Measurements from ENCODE around the gene DENND4B.
"Not testable (repeated sequence)": the region's sequence is repeated elsewhere in the genome, so short reads cannot be mapped to it uniquely, and the experiment has no call there.

The DENND4B gene

DNA sequence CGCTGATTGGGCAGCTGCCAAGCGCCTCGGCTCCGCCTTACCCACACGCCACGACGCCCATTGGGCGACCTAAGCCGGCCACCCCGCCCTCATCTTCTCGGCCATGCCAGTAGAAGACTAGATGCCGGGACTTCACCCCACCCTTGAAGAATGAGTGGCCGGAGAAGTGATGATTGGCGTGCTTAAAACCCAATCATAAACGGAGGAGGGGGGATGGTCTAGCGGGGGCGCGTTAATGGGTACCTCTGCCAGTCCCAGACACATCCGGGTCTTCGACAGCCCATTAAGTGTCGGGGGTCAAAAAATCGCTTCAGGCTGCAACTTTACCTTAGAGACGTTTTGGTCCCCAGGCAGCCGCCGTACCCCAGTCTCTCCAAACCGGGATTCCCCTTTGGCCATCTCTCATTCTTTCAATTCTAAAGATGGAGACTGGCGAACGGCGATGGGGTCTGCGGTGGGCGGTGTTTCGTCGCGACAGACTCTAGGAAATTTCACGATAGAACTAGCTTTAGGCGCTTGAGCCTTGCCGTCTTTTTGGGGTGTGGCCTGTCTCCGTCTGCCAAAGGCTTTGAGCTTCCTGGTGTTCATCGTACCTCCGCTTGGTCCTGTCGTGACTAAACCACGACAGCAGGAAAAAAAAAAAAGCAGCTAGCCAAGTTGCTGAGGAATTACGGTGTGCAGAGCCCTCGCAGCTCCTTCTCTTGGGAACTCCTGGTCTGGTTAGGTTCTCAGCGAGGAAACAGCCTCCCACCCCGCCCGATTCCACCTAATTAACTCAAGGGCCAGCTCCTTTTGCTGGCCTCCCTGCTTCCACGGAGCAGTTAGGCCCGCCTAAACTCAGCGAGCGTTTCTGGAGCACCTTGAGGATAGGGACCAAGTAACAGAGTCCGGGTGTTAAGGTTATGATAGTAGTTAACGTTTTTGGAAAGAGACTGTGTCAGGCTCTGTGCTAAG is 23.3 kb downstream of the DENND4B start, which contains the start of gene GATAD2B:
GATAD2B (minus strand) TSS at position 1 of the 954 bp plus-strand sequence. CDS start 94,625 bp downstream, outside the sequence.
- FAIRE-seq: peak; percentile 78

DNA sequence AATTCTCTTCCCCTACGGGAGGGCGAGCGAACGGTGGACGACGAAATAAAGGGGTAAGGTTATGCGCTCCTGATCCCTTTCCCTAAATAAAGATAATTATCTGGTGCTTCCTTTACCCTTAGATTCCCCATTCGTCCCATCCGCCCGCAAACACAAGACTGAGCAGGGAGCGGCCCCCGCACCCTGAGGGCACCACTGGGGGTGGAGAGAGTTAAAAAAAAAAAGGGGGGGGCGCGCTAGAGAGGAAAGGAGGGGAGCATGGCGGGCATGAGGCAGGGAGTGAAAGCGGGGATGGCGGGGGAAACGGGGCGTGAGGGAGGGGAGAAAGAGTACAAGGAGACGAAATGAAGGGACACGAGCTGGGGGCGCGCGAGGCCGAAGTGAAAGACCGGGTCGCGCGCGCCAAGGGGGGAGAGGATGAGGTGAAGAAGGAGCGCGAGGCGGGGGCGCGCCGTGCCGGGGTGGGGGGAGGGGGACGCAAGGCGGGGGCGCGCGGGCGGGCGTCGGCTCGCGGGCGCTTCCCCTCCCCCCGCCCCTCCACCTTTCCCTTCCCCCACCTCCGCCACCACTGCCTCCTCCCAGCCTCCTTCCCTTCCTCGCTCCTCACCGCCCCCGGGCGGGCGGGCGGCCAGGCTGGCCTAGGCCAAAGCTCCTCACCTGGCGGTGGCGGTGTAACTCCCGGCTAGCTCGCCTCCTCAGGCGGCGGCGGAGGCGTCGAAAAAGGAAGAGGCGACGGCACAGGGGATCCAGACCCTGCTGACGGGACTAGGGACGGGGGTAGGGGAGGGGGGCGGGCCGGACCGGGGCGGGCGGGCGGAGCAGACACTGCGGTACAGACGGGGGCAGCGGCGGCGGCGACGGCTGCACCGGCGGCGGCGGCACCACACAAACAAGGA is 24.2 kb downstream of the DENND4B start:
- FAIRE-seq: no peak

DNA sequence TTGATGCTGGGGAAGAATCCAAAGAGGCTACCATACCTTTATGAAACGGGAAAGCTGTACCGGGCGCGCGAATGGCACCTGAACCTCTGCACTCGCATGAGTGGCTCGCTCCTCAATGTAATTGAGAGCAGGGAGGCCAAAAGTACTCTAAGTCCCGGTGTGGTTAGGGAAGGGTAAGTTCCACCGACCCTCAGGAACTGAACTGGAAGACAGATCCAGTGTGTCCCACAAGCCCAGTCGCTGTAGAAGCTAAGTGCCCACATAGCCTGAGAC is 24.8 kb downstream of the DENND4B start:
- no peak for FAIRE-seq

DNA sequence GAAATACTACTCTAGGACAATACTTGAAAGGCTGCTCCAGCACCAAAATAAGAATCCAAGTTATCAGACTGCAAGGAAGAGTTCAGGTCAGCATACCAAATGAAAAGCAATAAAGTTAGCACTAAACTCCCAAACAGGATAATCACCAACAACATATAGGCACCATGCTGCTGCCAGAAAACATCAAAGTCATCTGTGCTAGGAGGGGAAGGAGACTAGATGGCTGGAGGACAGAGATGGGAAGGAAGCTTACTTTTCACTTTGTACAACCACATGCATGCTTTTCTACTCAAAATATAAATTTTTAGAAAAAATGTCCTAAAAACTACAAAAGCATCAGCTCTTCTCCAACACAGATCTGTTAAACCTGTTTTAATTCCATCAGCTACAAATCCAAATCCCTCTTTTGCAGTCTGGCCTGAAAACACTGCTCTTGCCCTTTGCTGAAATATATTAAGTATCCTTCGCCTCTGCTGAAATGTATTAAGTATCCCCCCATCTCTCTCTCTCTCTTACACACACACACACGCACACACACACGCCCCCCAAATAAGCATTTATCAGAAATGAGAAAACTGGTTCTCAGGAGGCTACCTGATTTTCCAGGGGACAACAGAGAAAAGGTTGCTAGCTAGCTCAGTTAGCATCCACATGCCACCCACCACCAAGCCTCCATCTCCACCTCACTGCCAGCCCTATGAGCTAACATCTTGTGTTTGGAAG is 25.3 kb downstream of the DENND4B start:
- no peak for FAIRE-seq

DNA sequence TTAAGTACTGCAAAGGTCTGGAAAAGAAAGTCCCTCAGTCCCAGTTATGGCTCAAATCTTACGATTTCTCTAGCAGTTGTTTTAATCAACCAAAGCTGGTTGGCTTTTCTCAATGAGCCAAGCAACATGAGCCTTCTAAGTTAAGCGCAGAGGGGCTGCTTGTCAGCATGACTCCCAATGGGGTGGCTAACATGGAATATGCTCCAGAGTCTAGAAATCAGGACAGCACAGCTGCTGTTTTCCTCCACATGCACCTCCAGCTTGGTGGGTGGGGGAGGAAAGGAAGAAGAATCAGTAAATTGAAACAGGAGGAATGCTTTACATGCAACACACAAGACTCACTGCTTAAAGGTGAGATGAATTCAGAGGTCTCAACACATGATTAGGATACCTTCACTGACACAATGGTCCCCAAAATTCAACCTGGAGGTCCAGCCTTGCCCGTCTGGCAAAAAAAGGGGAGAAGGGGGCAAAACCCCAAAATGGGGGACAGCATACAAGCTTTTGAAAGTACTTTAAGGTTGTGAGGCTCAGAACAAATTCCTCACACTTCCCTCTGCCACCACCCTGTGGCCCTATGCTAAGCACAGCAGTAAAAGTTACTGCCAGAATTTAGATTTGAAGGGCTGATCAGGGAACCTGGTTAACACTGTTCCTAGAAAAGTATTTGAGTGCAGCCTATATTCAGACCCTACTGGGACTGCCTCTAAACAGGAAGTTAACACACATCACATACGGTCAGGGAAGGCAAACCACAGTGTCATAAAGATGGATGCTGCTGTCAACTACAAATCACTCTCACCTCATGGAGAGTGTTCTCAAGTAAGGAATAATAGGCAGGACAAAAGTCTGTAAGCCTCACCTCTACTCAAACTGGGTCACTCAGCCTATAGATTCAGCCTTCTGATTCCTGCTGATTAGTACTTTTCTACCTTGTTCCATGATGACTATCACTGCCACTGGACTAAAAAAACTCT is 26.4 kb downstream of the DENND4B start:
- FAIRE-seq: no peak

DNA sequence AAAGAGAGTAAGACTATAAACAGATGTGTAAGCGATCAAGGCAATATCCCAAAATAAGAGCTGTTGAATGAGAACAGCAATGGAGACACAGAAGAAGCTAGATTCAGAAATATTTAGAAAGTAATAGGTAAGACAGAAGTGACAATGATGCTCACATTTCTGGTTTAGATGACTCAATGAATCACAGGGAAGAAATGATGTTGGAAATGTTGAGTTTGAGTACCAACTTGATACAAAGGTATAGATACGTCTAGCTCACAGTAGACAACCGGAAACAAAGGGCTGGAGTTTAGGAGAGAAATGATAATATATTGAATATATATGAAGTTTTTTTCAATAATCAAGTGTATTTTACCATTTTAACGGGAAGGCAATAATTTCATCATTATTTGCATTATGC is 30.2 kb downstream of the DENND4B start:
- no peak for FAIRE-seq

DNA sequence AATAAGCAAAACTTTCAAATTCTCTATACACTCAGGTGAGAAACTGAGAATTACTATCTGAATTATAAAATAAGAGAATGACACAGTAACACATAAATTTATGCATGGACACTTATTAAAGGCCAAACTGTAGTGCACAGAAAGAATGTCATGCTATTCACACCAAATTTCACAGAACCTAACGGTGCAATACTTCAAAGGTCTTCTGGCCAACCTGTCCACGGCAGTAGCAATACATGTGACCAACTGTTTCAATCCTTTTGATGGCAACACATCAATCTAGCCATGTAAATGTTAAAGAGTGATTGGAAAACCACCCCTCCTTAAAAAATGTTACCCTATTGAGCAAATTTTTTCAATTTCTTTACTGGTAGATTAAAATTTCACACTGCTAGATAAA is 34.2 kb downstream of the DENND4B start:
- FAIRE-seq: no peak

DNA sequence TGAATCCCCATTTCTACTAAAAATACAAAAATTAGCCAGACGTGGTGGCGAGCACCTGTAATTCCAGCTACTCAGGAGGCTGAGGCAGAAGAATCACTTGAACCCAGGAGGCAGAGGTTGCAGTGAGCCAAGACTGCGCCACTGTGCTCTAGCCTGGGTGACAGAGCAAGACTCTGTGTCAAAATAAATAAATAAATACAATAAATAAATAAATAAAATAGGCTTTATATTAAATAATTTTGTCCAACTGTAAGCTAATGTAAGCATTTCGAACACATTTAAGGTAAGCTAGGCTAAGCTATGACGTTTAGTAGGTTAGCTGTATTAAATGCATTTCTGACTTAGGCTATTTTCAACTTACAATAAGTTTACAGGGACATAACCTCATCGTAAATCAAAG is 36.0 kb downstream of the DENND4B start:
- FAIRE-seq: not testable (repeated sequence)

DNA sequence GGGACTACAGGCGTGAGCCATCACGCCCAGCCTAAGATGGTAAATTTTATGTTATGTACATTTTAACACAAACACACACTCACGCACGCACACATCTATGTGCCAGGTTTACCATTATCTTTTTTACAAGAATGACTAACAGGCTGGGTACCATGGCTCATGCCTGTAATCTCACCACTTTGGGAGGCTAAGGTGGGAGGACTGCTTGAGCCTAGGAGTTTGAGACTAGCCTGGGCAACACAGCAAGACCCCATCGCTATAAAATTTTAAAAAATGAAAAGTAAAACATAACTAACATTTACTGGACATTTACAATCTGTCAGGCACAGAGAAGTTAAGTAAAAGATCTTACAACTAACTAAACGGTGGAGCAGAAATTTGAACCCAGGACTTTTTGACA is 38.4 kb downstream of the DENND4B start:
- FAIRE-seq: no peak

DNA sequence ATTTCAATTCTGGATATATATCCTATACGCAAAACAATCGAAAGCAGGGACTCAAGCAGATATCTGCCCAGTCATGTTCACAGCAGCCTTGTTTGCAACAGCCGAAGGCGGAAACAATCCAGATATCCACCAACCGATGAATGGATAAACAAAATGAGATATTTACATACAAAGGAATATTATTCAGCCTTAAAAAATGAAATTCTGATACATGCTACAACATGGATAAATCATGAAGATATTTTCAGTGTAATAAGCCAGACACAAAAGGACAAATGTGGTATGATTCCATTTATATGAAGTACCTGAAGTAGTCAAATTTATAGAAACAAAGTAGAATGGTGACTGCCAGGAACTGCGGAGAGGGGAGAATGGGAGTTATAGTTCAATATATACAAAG is 39.4 kb downstream of the DENND4B start:
- FAIRE-seq: no peak

DNA sequence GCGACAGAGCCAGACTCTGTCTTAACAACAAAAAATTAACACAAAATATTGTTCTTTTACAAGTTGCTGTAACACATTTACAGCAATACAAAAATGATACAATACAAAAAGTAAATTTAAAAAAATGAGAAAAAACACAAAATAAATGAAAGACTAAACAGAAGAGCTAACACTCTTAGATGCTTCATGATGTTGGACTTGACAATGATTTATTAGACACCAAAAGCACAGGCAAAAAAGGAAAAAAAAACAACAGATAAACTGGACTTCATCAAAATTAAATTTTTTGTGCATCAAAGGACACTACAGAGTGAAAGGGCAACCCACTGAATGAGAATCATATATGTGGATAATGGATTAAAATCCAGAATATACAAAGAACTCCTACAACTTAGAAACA is 40.1 kb downstream of the DENND4B start:
- FAIRE-seq: no peak

DNA sequence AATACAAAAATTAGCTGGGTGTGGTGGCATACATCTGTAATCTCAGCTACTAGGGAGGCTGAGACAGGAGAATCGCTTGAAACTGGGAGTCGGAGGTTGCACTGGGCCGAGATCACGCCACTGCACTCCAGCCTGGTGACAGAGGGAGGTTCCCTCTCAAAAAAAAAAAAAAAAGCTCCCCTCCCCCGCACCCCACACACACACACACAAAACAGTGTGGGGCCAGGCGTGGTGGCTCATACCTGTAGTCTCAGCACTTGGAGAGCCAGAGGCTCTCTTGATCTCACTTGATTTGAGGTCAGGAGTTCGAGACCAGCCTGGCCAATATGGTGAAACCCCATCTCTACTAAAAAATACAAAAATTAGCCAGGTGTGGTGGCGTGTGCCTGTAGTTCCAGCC is 40.6 kb downstream of the DENND4B start:
- FAIRE-seq: not testable (repeated sequence)

DNA sequence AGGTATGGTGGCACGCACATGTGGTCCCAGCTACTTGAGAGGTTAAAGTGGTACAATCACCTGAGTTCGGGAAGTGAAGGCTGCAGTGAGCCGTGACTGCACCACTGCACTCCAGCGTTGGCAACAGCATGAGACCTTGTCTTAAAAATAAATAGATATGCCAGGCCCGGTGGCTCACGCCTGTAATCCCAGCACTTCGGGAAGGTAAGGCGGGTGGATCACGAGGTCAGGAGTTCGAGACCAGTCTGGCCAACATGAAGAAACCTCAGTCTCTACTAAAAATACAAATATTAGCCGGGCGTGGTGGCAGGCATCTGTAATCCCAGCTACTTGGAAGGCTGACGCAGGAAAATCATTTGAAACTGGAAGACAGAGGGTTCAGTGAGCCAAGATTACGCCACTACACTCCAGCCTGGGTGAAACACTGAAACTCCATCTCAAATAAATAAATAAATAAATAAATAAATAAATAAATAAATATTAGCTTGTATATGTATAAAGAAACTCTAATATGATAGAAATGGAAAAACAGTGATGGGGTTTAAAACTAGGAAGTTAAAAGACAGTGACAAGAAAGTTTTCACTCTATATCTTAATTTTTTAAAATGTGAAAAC is 42.6 kb downstream of the DENND4B start:
- FAIRE-seq: no peak

DNA sequence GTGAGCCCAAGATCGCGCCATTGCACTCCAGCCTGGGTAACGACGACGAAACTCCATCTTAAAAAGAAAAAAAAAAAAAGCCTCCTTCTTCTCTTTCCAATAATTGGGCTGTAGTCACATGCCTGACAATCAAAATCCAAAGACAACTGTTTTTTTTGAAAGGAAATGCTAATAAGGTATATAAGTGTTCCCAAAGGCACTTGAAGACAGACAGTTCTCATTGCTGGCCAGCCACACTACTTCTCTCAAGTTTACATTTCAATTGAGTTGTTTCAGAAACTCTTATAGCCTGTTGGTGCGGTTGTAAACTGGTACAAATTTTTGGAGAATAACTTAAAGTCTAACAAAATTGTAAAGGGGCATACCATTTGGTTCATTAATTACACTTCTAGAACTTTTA is 47.0 kb downstream of the DENND4B start:
- no peak for FAIRE-seq

DNA sequence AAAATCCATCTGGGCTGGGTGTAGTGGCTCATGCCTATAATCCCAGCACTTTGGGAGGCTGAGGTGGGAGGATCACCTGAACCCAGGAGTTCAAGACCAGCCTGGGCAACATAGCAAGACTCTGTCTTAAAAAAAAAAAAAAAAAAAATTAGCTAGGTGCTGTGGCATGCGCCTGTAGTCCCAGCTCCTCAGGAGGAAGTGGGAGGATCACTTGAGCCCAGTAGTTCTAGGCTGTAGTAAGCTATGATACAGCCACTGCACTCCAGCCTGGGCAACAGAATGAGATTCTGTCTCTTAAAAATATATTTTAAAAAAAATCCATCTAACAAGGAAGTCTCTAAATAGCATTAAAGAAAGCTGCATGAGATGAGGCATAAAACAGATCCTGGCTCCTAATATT is 50.7 kb downstream of the DENND4B start:
- not testable (repeated sequence) for FAIRE-seq

DNA sequence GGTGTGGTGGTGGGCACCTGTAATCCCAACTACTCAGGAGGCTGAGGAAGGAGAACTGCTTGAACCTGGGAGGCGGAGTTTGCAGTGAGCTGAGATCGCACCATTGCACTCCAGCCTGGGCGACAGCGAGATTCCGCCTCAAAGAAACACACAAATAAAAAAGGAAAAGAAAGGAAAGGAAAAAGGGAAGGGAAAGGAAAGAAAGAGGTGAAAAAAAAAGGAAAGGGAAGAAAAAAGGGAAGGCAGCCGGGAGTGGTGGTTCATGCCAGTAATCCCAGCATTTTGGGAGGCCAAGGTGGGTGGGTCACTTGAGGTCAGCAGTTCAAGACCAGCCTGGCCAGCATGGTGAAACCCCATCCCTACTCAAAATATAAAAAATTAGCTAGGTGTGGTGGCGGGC is 55.5 kb downstream of the DENND4B start:
- FAIRE-seq: not testable (repeated sequence)

DNA sequence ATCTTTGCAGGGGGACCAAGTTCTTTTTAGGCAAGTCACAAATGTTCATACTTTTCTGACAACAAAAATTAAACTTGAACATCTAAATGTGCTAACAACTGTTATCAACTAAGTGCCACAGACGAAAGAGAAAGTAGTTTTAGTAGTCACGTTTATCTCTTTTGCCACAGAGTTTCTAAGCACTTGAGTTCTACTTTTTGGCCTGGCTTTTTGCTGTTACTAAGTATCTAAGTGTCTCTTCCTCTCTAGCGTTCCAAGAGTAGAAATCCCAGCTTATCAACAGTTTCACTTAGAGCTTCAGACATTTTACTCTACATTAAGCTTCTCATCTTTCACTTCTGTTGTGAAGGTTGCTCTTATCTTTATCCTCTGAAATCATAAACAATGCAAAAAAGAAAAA is 58.0 kb downstream of the DENND4B start:
- FAIRE-seq: no peak

DNA sequence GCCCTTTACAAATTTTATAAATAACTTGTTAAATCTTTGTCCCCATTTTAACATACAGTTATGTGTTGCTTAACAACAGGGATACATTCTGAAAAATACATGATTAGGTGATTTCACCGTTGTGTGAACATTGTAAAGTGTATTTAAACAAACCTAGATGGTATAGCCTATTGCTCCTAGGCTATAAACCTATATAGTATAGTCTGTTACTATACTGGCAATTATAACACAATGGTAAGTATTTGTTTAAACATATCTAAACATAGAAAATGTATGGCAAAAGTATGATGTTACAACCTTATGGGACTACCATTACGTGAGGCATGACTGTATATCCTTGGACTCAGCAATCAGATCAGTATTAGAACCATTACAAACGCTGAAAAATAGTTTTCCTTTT is 60.4 kb downstream of the DENND4B start:
- FAIRE-seq: no peak

DNA sequence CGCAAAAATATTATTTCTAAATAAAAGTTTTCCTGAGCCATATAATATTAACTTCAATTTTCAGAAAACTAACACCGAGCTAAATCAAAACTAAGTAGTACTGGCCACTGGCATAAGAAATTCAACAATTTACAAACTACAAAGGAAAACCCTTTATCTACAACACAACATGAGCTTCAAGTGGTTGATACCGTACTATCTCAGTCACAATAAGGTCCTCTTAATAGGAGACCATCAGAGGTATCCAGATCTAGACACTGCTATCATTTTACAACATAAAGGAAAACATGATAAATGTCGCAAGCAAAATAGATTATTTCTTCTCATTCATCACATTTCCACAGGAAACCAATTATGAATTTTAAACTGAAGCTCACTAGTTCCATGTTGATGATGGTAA is 63.3 kb downstream of the DENND4B start:
- no peak for FAIRE-seq

DNA sequence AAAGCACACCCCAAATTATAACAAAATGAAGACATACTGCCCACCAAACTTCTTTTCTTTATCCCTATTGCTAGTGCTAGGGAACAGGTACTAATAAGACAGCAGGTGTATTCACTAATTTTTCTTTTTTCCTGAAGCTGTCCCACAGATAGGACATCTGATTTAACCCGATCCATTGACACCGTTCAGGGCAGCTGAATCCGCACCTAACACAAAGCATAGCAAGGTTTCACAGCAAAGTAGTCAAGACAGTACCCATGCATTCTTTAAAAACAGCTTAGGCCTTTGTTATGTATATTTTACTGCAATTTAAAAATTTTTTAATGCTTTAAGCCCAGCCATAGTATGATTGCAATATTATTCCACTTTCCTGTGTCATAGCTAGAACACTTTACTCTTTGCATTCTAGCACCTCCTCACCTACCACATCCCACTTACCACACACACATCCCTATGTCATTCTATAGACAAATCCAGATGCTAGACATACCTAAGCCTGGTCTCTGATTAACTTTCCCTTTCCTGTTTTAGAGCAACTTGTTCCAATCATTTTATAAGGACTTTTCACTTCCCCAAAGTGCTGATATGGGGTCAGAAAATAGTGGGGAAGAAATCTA is 64.1 kb downstream of the DENND4B start:
- FAIRE-seq: no peak

DNA sequence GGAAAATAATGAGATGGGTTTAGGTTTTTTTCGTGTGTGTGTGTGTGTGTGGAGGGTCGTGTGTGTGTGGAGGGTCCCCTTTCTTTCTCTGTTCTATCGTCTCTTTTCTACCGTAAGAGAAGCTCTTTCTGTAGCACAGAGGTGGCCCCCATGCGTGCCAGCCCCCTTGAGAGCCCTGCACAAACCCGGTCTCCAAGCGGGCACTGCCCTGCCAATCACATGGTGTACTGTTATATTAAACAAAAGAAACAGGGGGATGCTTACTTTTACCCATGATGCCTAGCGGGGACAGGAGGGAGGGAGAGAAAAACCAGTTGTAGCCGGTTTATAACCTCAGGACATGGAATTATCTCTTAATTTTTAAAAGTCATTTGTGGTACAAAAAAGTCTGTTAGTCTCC is 64.8 kb downstream of the DENND4B start:
- FAIRE-seq: no peak
